Testis (tissue), 2 donors: Measurements from ENCODE around the gene CAPZA2.

Experiments
- POLR2A ChIP-seq: fragments of 450-650 bp; IDR thresholded peaks from one replicate; pipeline ENCODE4 v1.6.1; 2017; ENCODE audit warnings: antibody characterized with exemption, mild to moderate bottlenecking, moderate library complexity
- TF ChIP-seq, protein P1 (sequence below), 3 experiments: fragments of 450-650 bp in 2 of 3; fragments of 200-600 bp in 1 of 3; sonication (generic) in 1 of 3; IDR thresholded peaks; one replicate each; pipeline ENCODE4 v1.5.1; 2016 to 2019; ENCODE audit warnings: antibody characterized with exemption in 3 of 3, mild to moderate bottlenecking in 2 of 3, moderate library complexity in 1 of 3

DNA sequence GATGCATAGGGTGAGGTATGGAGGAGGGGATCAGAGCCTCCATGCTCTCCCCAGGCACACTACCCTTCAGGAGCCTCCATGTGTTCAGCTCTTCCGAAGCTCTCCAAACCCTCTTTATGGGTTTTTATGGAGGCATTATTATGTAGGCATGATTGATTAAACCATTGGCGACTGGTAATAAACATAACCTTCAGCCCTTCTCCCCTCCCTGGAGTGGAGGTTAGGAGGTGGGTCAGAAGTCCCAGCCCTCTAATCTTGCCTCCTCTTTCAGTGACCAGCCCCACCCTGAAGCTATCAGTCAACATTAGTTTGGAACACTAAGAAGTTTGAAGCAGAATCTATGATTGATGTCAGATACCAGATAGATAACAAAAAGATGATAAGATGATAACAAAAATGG lies 23.3 kb downstream of the CAPZA2 start:
- no peak for TF ChIP-seq POLR2A
- TF ChIP-seq, protein P1, sequence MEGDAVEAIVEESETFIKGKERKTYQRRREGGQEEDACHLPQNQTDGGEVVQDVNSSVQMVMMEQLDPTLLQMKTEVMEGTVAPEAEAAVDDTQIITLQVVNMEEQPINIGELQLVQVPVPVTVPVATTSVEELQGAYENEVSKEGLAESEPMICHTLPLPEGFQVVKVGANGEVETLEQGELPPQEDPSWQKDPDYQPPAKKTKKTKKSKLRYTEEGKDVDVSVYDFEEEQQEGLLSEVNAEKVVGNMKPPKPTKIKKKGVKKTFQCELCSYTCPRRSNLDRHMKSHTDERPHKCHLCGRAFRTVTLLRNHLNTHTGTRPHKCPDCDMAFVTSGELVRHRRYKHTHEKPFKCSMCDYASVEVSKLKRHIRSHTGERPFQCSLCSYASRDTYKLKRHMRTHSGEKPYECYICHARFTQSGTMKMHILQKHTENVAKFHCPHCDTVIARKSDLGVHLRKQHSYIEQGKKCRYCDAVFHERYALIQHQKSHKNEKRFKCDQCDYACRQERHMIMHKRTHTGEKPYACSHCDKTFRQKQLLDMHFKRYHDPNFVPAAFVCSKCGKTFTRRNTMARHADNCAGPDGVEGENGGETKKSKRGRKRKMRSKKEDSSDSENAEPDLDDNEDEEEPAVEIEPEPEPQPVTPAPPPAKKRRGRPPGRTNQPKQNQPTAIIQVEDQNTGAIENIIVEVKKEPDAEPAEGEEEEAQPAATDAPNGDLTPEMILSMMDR (IDR thresholded peaks at IDR 0.05), result no peak
